IMR-90 (cell line): ENCODE results near the gene ANO1.
"Not testable (repeated sequence)": the region's sequence is repeated elsewhere in the genome, so short reads cannot be mapped to it uniquely, and the experiment has no call there.

Experiments
- BHLHE40 ChIP-seq: fragments of 150-350 bp; IDR thresholded peaks from 2 replicates; pipeline ENCODE4 v1.6.1; 2016; ENCODE audit warnings: mild to moderate bottlenecking, low read depth, low read length
- CEBPB ChIP-seq: IDR thresholded peaks from 2 replicates; pipeline ENCODE4 v1.6.1; 2012; ENCODE audit warnings: low read depth, low read length, improper control_type of control experiment
- CHD1 ChIP-seq: IDR thresholded peaks from 2 replicates; pipeline ENCODE4 v1.6.1; 2012; ENCODE audit warnings: low read depth, low read length, improper control_type of control experiment
- FOS ChIP-seq: fragments of 150-350 bp; IDR thresholded peaks from 2 replicates; pipeline ENCODE4 v1.6.1; 2016; ENCODE audit warnings: low read depth, low read length
- MAZ ChIP-seq: IDR thresholded peaks from 2 replicates; pipeline ENCODE4 v1.6.1; 2012; ENCODE audit warnings: low read depth, mild to moderate bottlenecking, low read length, improper control_type of control experiment, moderate library complexity, borderline replicate concordance
- MXI1 ChIP-seq: IDR thresholded peaks from 2 replicates; pipeline ENCODE4 v1.6.1; 2012; ENCODE audit warnings: low read depth, mild to moderate bottlenecking, low read length, moderate library complexity, borderline replicate concordance
- POLR2A ChIP-seq: IDR thresholded peaks from 2 replicates; pipeline ENCODE4 v1.6.1; 2012; ENCODE audit warnings: mild to moderate bottlenecking, low read depth, low read length
- RAD21 ChIP-seq: IDR thresholded peaks from 2 replicates; pipeline ENCODE4 v1.6.1; 2012; ENCODE audit warnings: low read length, improper control_type of control experiment
- RCOR1 ChIP-seq: IDR thresholded peaks from 2 replicates; pipeline ENCODE4 v1.6.1; 2012; ENCODE audit warnings: mild to moderate bottlenecking, low read length, improper control_type of control experiment; ENCODE audit not compliant: insufficient replicate concordance
- RFX5 ChIP-seq: IDR thresholded peaks from 2 replicates; pipeline ENCODE4 v1.8.0; 2012; ENCODE audit warnings: low read depth, mild to moderate bottlenecking, low read length, moderate library complexity
- SMC3 ChIP-seq: fragments of 150-350 bp; IDR thresholded peaks from 2 replicates; pipeline ENCODE4 v1.6.1; 2016; ENCODE audit warnings: low read depth, mild to moderate bottlenecking, antibody characterized with exemption, low read length, moderate library complexity
- TF ChIP-seq, protein P1 (sequence below): fragments of 150-350 bp; IDR thresholded peaks from 2 replicates; pipeline ENCODE4 v1.6.1; 2017; ENCODE audit warnings: mild to moderate bottlenecking, antibody characterized with exemption, low read length, low read depth
- TF ChIP-seq, protein P2 (sequence below): conservative IDR thresholded peaks from 2 replicates; pipeline ENCODE4 v1.5.1; 2012; ENCODE audit warnings: mild to moderate bottlenecking, low read depth, low read length, improper control_type of control experiment

DNA sequence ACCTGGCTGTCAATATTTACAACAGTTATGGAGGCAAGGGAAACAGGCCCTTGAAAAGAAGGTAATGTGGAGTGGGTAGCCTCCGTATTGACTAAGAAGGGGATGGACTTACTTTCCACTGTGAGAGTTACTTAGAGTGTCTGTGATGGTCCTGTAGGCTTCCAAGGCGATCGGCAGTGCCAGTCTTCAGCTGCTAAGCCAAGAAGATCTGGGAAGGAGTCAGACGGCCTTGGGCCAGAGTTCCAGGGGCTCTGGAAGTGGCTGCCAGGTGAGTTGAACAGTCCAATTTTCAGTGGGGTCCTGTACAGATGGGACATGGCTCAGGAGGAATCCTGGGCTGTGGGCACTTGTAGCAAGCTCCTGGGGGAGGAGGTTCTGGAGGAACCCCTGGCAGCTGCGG, 139.3 kb downstream of the ANO1 start:
- TF ChIP-seq, protein P1, sequence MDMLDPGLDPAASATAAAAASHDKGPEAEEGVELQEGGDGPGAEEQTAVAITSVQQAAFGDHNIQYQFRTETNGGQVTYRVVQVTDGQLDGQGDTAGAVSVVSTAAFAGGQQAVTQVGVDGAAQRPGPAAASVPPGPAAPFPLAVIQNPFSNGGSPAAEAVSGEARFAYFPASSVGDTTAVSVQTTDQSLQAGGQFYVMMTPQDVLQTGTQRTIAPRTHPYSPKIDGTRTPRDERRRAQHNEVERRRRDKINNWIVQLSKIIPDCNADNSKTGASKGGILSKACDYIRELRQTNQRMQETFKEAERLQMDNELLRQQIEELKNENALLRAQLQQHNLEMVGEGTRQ = not testable (repeated sequence)
- not testable (repeated sequence) for TF ChIP-seq POLR2A, CEBPB, BHLHE40, RAD21, RCOR1, CHD1, MAZ, FOS, MXI1, RFX5, SMC3
- TF ChIP-seq, protein P2, sequence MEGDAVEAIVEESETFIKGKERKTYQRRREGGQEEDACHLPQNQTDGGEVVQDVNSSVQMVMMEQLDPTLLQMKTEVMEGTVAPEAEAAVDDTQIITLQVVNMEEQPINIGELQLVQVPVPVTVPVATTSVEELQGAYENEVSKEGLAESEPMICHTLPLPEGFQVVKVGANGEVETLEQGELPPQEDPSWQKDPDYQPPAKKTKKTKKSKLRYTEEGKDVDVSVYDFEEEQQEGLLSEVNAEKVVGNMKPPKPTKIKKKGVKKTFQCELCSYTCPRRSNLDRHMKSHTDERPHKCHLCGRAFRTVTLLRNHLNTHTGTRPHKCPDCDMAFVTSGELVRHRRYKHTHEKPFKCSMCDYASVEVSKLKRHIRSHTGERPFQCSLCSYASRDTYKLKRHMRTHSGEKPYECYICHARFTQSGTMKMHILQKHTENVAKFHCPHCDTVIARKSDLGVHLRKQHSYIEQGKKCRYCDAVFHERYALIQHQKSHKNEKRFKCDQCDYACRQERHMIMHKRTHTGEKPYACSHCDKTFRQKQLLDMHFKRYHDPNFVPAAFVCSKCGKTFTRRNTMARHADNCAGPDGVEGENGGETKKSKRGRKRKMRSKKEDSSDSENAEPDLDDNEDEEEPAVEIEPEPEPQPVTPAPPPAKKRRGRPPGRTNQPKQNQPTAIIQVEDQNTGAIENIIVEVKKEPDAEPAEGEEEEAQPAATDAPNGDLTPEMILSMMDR = not testable (repeated sequence)
